K562 (cell line): Measurements from ENCODE around the gene SLC16A14. TPM values are rescaled to one million over a fixed set of nuclear protein-coding genes. Genes with fewer than 3 reads are reported as not detected.

Source experiments
- ATAC-seq: fragments of 200-7000 bp; cut with Tn5 transposase; 3 replicates; pipeline ENCODE4 v1.9.1; 2020; ENCODE audit warnings: moderate library complexity
- BruUV-seq: library from RNA; stranded (reverse); fragments of 400-500 nt; replicated peaks from 2 replicates; lab custom pipeline; 2021; lab: Mats Ljungman, UMichigan
- CTCF ChIA-PET: fragments of 300-600 bp; formaldehyde crosslinking; extraction: SDS; loops from one replicate; lab custom pipeline; 2021; ENCODE audit warnings: low intra/inter-chr PET ratio; lab: Yijun Ruan, JAX
- POLR2A ChIA-PET: fragments of 300-600, 350-650 bp; sonication (Branson Sonifier 250); formaldehyde crosslinking; extraction: SDS; loops from one replicate; lab custom pipeline; 2021; ENCODE audit warnings: antibody characterized with exemption, inconsistent platforms; lab: Yijun Ruan, JAX
- DNase-seq, 4 experiments: peaks; one replicate each; pipeline versions ENCODE4 v3.0.0 to v3.0.0-alpha.2; 2011 to 2018; ENCODE audit warnings: low spot score in 3 of 4, mixed read lengths in 3 of 4; ENCODE audit errors: extremely low read depth in 1 of 4
- FAIRE-seq: peaks from 2 replicates; lab custom pipeline; 2011; peaks lifted over from hg19 to GRCh38; lab: Jason Lieb, UNC
- H2AFZ ChIP-seq: 2 replicates; pipeline ENCODE4 v1.6.0; 2011; ENCODE audit warnings: low read depth, low read length, control low read depth, inconsistent platforms
- H3K27ac ChIP-seq: fragments of 200-600 bp; 3 replicates; pipeline ENCODE4 v1.8.0; 2011; ENCODE audit warnings: low read depth, mild to moderate bottlenecking, control low read depth, inconsistent platforms, low read length, moderate library complexity, mixed read lengths; ENCODE audit errors: extremely low read depth
- H3K27me3 ChIP-seq, 2 experiments: fragments of 300-600 bp in 1 of 2; 2 replicates in 1 of 2; 3 replicates in 1 of 2; pipeline versions ENCODE4 v1.6.0 to v1.8.0; 2011; ENCODE audit warnings: inconsistent platforms in 2 of 2, low read length in 2 of 2, mild to moderate bottlenecking in 1 of 2, mixed read lengths in 1 of 2, moderate library complexity in 1 of 2; ENCODE audit not compliant: control insufficient read depth in 2 of 2, insufficient read depth in 2 of 2
- H3K36me3 ChIP-seq: fragments of 300-600 bp; 3 replicates; pipeline ENCODE4 v1.8.0; 2011; ENCODE audit warnings: mild to moderate bottlenecking, low read length, inconsistent platforms; ENCODE audit not compliant: control insufficient read depth, insufficient read depth
- H3K4me1 ChIP-seq, 2 experiments: fragments of 200-600 bp in 1 of 2; replicated peaks in 1 of 2; 2 replicates in 1 of 2; 3 replicates in 1 of 2; pipeline versions ENCODE4 v1.5.1 to v1.8.0; 2011; ENCODE audit warnings: inconsistent platforms in 2 of 2, low read length in 2 of 2, mild to moderate bottlenecking in 1 of 2, mixed read lengths in 1 of 2, moderate library complexity in 1 of 2; ENCODE audit not compliant: control insufficient read depth in 2 of 2, insufficient read depth in 2 of 2
- H3K4me2 ChIP-seq: 2 replicates; pipeline ENCODE4 v1.6.1; 2011; ENCODE audit warnings: low read length, control low read depth, inconsistent platforms, mixed read lengths; ENCODE audit not compliant: insufficient read depth
- H3K4me3 ChIP-seq: fragments of 200-600 bp; sonication (generic), shearing (Covaris generic); 2 replicates; pipeline ENCODE4 v1.5.1; 2016; ENCODE audit warnings: control low read depth, inconsistent platforms
- H3K79me2 ChIP-seq: fragments of 200-600 bp; 3 replicates; pipeline ENCODE4 v1.8.0; 2011; ENCODE audit warnings: low read length, inconsistent platforms; ENCODE audit not compliant: control insufficient read depth, insufficient read depth
- H3K9ac ChIP-seq, 2 experiments: 2 replicates each; pipeline versions ENCODE4 v1.6.0 to v1.6.1; 2011; ENCODE audit warnings: low read depth in 2 of 2, low read length in 2 of 2, control low read depth in 1 of 2, inconsistent platforms in 1 of 2, mild to moderate bottlenecking in 1 of 2, mixed read lengths in 1 of 2; ENCODE audit not compliant: insufficient read depth in 1 of 2
- H3K9me1 ChIP-seq: one replicate; pipeline ENCODE4 v1.6.0; 2011; ENCODE audit warnings: inconsistent platforms, mild to moderate bottlenecking, low read length, moderate library complexity; ENCODE audit not compliant: control insufficient read depth, insufficient read depth
- H3K9me3 ChIP-seq: replicated peaks from 2 replicates; pipeline ENCODE4 v1.5.1; 2011; ENCODE audit warnings: low read depth, low read length, inconsistent platforms; ENCODE audit not compliant: control insufficient read depth, insufficient read depth
- H4K20me1 ChIP-seq: replicated peaks from 2 replicates; pipeline ENCODE4 v1.6.1; 2011; ENCODE audit warnings: low read length, inconsistent platforms, mixed read lengths; ENCODE audit not compliant: control insufficient read depth, insufficient read depth
- DDX20 ChIP-seq: fragments of 450-650 bp; IDR thresholded peaks from 2 replicates; pipeline ENCODE4 v1.6.1; 2016; ENCODE audit warnings: missing genetic modification characterization, low read depth, mild to moderate bottlenecking, missing compliant biosample characterization, moderate library complexity
- MTA1 ChIP-seq: fragments of 450-650 bp; IDR thresholded peaks from 2 replicates; pipeline ENCODE4 v1.6.1; 2017; ENCODE audit warnings: borderline replicate concordance
- ZNF589 ChIP-seq: fragments of 200-800 bp; sonication (Bioruptor generic); IDR thresholded peaks from 2 replicates; pipeline ENCODE4 v1.6.1; 2016; ENCODE audit warnings: low read depth, missing genetic modification characterization, missing compliant biosample characterization
- WGBS: fragments of 100-300 bp; shearing (Covaris generic); methylation state at CpG from one replicate; pipeline ENCODE4 v1.1.6; 2016; ENCODE audit warnings: low coverage, mixed read lengths; ENCODE audit not compliant: insufficient coverage; ENCODE audit errors: missing lambda C conversion rate; 5-methylcytosine and 5-hydroxymethylcytosine counted together
- in situ Hi-C: fragments of 300-500 bp; cut with MboI; formaldehyde crosslinking; loops from 4 replicates; pipeline ENCODE4 v1.15.0; 2018; ENCODE audit warnings: inconsistent platforms, mixed read lengths
- intact Hi-C: fragments of 100-400 bp; cut with micrococcal nuclease; formaldehyde crosslinking; loops from 2 replicates; pipeline ENCODE4 v1.14.2; 2022
- polyA plus RNA-seq, 8 experiments: library from polyadenylated mRNA; depleted of rRNA in 4 of 8; stranded (reverse) in 5 of 8; unstranded in 3 of 8; fragments of >200 nt; fragmentation: Nextera tagmentation in 2 of 8; fragmentation: Illumina TruSeq in 1 of 8; extraction: Ambion mirVana in 2 of 8; extraction: Trizol in 1 of 8; gene quantifications; 2 replicates each; pipeline versions ENCODE4 v1.2.1 to v1.2.3, GENCODE V29; 2011 to 2014; ENCODE audit warnings: inconsistent platforms in 1 of 8, missing spikeins in 1 of 8
- total RNA-seq, 7 experiments: library from RNA; depleted of rRNA in 6 of 7; stranded (reverse); fragments of >200 nt in 6 of 7; fragmentation: Illumina TruSeq in 2 of 7; extraction: Trizol in 2 of 7; gene quantifications; 2 replicates each; pipeline versions ENCODE4 v1.2.1 to v1.2.3, GENCODE V29; 2011 to 2021; ENCODE audit warnings: low replicate concordance in 1 of 7
- TF ChIP-seq, protein P1 (sequence below): fragments of 450-650 bp; IDR thresholded peaks from 2 replicates; pipeline ENCODE4 v1.6.1; 2016; ENCODE audit warnings: low read depth

Gene SLC16A14
- total and polyA plus RNA-seq, 9 of the 15 experiments (the other 6 are each of a cell fraction or from before 2014, with no cell fraction given): not detected

DNA sequence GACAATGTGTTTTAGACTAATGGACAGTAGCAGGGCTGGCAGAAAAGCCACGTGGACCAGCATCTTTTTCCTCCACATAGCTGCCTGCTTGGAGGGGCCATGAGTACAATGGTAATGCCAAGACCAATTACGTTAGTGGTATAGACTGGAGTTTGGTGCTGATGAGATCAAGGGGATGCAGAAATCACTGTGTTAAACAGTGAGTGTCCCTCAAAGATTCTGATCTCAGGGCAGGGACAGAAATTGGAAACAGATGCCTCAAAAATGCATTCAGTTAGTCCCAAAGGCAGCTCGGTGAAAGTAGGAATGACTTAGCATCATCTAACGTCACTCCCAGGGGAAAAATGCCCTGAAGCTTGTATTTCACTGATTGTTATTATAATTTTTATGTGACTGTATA is 72.4 kb downstream of the SLC16A14 start:
- Histone ChIP-seq H3K9me1 (no peaks in the 10 kb centered on the region), H4K20me1 (no peaks in the 10 kb centered on the region), H3K4me2 (no peak overlapping the region), H3K4me3 (no peak overlapping the region), H3K9ac (no peak overlapping the region), H3K79me2 (no peaks in the 10 kb centered on the region), H3K9me3 (no peaks in the 10 kb centered on the region), H3K27me3 (no peaks in the 10 kb centered on the region), H3K4me1 (no peaks in the 10 kb centered on the region), H2AFZ (no peak overlapping the region), H3K36me3 (no peaks in the 10 kb centered on the region), H3K27ac (no peak overlapping the region)
- DNase-seq (no peak), ATAC-seq (no peak), FAIRE-seq (no peak)
- ChIA-PET CTCF (no interaction called here), POLR2A (interaction anchor here (0.6 kb wide), 1 partner anchor 794 kb away, joined by 3 read pairs; no protein-coding TSS in a partner anchor)
- no peak for TF ChIP-seq MTA1
- TF ChIP-seq, protein P1, sequence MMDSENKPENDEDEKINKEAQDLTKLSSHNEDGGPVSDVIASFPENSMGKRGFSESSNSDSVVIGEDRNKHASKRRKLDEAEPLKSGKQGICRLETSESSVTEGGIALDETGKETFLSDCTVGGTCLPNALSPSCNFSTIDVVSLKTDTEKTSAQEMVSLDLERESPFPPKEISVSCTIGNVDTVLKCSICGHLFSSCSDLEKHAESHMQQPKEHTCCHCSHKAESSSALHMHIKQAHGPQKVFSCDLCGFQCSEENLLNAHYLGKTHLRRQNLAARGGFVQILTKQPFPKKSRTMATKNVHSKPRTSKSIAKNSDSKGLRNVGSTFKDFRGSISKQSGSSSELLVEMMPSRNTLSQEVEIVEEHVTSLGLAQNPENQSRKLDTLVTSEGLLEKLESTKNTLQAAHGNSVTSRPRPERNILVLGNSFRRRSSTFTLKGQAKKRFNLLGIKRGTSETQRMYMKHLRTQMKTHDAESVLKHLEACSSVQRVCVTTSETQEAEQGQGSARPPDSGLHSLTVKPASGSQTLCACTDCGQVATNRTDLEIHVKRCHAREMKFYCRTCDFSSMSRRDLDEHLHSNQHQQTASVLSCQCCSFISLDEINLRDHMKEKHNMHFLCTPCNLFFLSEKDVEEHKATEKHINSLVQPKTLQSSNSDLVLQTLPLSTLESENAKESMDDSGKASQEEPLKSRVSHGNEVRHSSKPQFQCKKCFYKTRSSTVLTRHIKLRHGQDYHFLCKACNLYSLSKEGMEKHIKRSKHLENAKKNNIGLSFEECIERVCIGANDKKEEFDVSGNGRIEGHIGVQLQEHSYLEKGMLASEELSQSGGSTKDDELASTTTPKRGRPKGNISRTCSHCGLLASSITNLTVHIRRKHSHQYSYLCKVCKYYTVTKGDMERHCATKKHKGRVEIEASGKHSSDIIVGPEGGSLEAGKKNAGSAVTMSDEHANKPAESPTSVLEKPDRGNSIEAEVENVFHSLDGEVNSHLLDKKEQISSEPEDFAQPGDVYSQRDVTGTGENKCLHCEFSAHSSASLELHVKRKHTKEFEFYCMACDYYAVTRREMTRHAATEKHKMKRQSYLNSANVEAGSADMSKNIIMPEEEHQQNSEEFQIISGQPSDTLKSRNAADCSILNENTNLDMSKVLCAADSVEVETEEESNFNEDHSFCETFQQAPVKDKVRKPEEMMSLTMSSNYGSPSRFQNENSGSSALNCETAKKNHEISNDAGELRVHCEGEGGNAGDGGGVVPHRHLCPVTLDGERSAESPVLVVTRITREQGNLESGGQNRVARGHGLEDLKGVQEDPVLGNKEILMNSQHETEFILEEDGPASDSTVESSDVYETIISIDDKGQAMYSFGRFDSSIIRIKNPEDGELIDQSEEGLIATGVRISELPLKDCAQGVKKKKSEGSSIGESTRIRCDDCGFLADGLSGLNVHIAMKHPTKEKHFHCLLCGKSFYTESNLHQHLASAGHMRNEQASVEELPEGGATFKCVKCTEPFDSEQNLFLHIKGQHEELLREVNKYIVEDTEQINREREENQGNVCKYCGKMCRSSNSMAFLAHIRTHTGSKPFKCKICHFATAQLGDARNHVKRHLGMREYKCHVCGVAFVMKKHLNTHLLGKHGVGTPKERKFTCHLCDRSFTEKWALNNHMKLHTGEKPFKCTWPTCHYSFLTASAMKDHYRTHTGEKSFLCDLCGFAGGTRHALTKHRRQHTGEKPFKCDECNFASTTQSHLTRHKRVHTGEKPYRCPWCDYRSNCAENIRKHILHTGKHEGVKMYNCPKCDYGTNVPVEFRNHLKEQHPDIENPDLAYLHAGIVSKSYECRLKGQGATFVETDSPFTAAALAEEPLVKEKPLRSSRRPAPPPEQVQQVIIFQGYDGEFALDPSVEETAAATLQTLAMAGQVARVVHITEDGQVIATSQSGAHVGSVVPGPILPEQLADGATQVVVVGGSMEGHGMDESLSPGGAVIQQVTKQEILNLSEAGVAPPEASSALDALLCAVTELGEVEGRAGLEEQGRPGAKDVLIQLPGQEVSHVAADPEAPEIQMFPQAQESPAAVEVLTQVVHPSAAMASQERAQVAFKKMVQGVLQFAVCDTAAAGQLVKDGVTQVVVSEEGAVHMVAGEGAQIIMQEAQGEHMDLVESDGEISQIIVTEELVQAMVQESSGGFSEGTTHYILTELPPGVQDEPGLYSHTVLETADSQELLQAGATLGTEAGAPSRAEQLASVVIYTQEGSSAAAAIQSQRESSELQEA: no peak
- TF ChIP-seq DDX20 (tag): no peak
- no peak for TF ChIP-seq ZNF589 (CRISPR knock-in tag)
- 7% methylated on average over 4 of the region's 4 CpGs for WGBS
- in situ Hi-C loops: no loop called here
- intact Hi-C loops: no loop called here
- BruUV-seq: no TSS peak
